H1 (cell line): Measurements from ENCODE around the gene RARB. TPM values are rescaled to one million over a fixed set of nuclear protein-coding genes. Genes with fewer than 3 reads are reported as not detected.

ENCODE experiments used
- CTCF ChIA-PET: fragments of 300-600 bp; sonication (Branson Sonifier 250); formaldehyde crosslinking; loops from one replicate; lab custom pipeline; 2021; ENCODE audit not compliant: partially characterized antibody; lab: Charles Lee
- POLR2A ChIA-PET: fragments of 300-600 bp; sonication (Branson Sonifier 250); formaldehyde crosslinking; loops from one replicate; lab custom pipeline; 2021; ENCODE audit warnings: inconsistent platforms; ENCODE audit not compliant: partially characterized antibody; lab: Charles Lee
- DNase-seq, 2 experiments: peaks; one replicate each; pipeline versions ENCODE4 v3.0.0 to v3.0.0-alpha.2; 2010 to 2022; ENCODE audit warnings: low spot score in 2 of 2, low read depth in 1 of 2, mixed read lengths in 1 of 2
- FAIRE-seq: peaks from 2 replicates; lab custom pipeline; 2011; peaks lifted over from hg19 to GRCh38; lab: Jason Lieb, UNC
- H2AFZ ChIP-seq: 2 replicates; pipeline ENCODE4 v1.8.1; 2012; ENCODE audit warnings: low read length, inconsistent platforms
- H2AK5ac ChIP-seq: 2 replicates; pipeline ENCODE4 v1.6.1; 2013; ENCODE audit warnings: low read depth, low read length
- H2BK120ac ChIP-seq: replicated peaks from 2 replicates; pipeline ENCODE3; 2013; ENCODE audit warnings: low read depth, low read length, inconsistent platforms
- H2BK12ac ChIP-seq: 2 replicates; pipeline ENCODE4 v1.6.1; 2013; ENCODE audit warnings: low read depth, low read length
- H2BK15ac ChIP-seq: 2 replicates; pipeline ENCODE4 v1.6.1; 2013; ENCODE audit warnings: low read length
- H2BK20ac ChIP-seq: 2 replicates; pipeline ENCODE4 v1.6.1; 2013; ENCODE audit warnings: low read length
- H2BK5ac ChIP-seq: 2 replicates; pipeline ENCODE4 v1.6.1; 2013; ENCODE audit warnings: low read depth, low read length
- H3K14ac ChIP-seq: 2 replicates; pipeline ENCODE4 v1.6.1; 2013; ENCODE audit warnings: inconsistent platforms; ENCODE audit not compliant: insufficient read length
- H3K18ac ChIP-seq: 2 replicates; pipeline ENCODE4 v1.6.1; 2013; ENCODE audit warnings: low read length; ENCODE audit errors: extremely low read depth
- H3K23ac ChIP-seq: 2 replicates; pipeline ENCODE4 v1.6.1; 2013; ENCODE audit warnings: inconsistent platforms; ENCODE audit not compliant: insufficient read length
- H3K23me2 ChIP-seq: 2 replicates; pipeline ENCODE4 v1.6.1; 2013; ENCODE audit warnings: low read depth, low read length
- H3K27ac ChIP-seq: 2 replicates; pipeline ENCODE4 v1.6.1; 2011; ENCODE audit warnings: low read depth, low read length, inconsistent platforms
- H3K27me3 ChIP-seq, 4 experiments: replicated peaks in 1 of 4; 1 replicate in 1 of 4; 2 replicates in 3 of 4; pipeline versions ENCODE4 v1.6.1 to v1.8.1; 2011 to 2013; ENCODE audit warnings: low read length in 3 of 4, mild to moderate bottlenecking in 3 of 4, inconsistent platforms in 2 of 4, mixed read lengths in 2 of 4, moderate library complexity in 1 of 4; ENCODE audit not compliant: control insufficient read depth in 3 of 4, insufficient read depth in 3 of 4; ENCODE audit errors: extremely low read depth in 1 of 4
- H3K36me3 ChIP-seq, 4 experiments: 2 replicates each; pipeline versions ENCODE4 v1.6.1 to v1.8.1; 2011 to 2013; ENCODE audit warnings: mild to moderate bottlenecking in 4 of 4, low read length in 3 of 4, moderate library complexity in 2 of 4, control low read depth in 1 of 4, inconsistent platforms in 1 of 4; ENCODE audit not compliant: insufficient read depth in 4 of 4, control insufficient read depth in 2 of 4
- H3K4ac ChIP-seq: replicated peaks from 2 replicates; pipeline ENCODE3; 2013; ENCODE audit warnings: low read length, low read depth, mixed read lengths, inconsistent platforms; ENCODE audit not compliant: insufficient read length
- H3K4me1 ChIP-seq, 4 experiments: replicated peaks in 1 of 4; 1 replicate in 1 of 4; 2 replicates in 3 of 4; pipeline versions ENCODE4 v1.6.1 to v1.8.1; 2011 to 2013; ENCODE audit warnings: low read length in 3 of 4, inconsistent platforms in 2 of 4, mixed read lengths in 1 of 4; ENCODE audit not compliant: insufficient read depth in 4 of 4, control insufficient read depth in 3 of 4
- H3K4me2 ChIP-seq, 2 experiments: 2 replicates each; pipeline versions ENCODE4 v1.6.1 to v1.8.1; 2011 to 2013; ENCODE audit warnings: low read depth in 2 of 2, low read length in 2 of 2, control low read depth in 1 of 2, inconsistent platforms in 1 of 2, mild to moderate bottlenecking in 1 of 2; ENCODE audit not compliant: insufficient read depth in 1 of 2
- H3K4me3 ChIP-seq, 4 experiments: fragments of 200-600, 300-600 bp in 1 of 4; sonication (generic), shearing (Covaris generic), sonication (Bioruptor Twin) in 1 of 4; 2 replicates each; pipeline versions ENCODE4 v1.5.1 to v1.8.1; 2011 to 2016; ENCODE audit warnings: low read length in 4 of 4, low read depth in 3 of 4, control low read depth in 2 of 4, inconsistent platforms in 2 of 4, mild to moderate bottlenecking in 2 of 4, mixed read lengths in 1 of 4, moderate library complexity in 1 of 4; ENCODE audit not compliant: insufficient read depth in 2 of 4; ENCODE audit errors: extremely low read depth in 1 of 4
- H3K56ac ChIP-seq: replicated peaks from 2 replicates; pipeline ENCODE3; 2013; ENCODE audit warnings: low read depth, mild to moderate bottlenecking, mixed read lengths, low read length, inconsistent platforms; ENCODE audit not compliant: insufficient read length
- H3K79me1 ChIP-seq: 2 replicates; pipeline ENCODE4 v1.6.1; 2013; ENCODE audit warnings: low read depth, low read length, control low read depth
- H3K79me2 ChIP-seq, 2 experiments: 2 replicates each; pipeline versions ENCODE4 v1.6.1 to v1.8.1; 2012 to 2013; ENCODE audit warnings: low read length in 2 of 2, mild to moderate bottlenecking in 2 of 2, inconsistent platforms in 1 of 2; ENCODE audit not compliant: insufficient read depth in 2 of 2, control insufficient read depth in 1 of 2
- H3K9ac ChIP-seq, 4 experiments: replicated peaks in 1 of 4; 1 replicate in 1 of 4; 2 replicates in 3 of 4; pipeline versions ENCODE4 v1.6.1 to v1.8.1; 2011 to 2013; ENCODE audit warnings: low read depth in 3 of 4, low read length in 3 of 4, control low read depth in 2 of 4, mild to moderate bottlenecking in 2 of 4, moderate library complexity in 2 of 4, inconsistent platforms in 1 of 4; ENCODE audit errors: extremely low read depth in 1 of 4
- H3K9me3 ChIP-seq, 2 experiments: 2 replicates each; pipeline versions ENCODE4 v1.6.1 to v1.8.1; 2012 to 2013; ENCODE audit warnings: mild to moderate bottlenecking in 2 of 2, moderate library complexity in 2 of 2, control low read depth in 1 of 2, inconsistent platforms in 1 of 2, low read depth in 1 of 2, low read length in 1 of 2, mixed read lengths in 1 of 2; ENCODE audit not compliant: insufficient read depth in 2 of 2
- H4K20me1 ChIP-seq, 2 experiments: replicated peaks in 1 of 2; 2 replicates each; pipeline versions ENCODE3 to v1.8.1; 2011 to 2013; ENCODE audit warnings: inconsistent platforms in 2 of 2, low read length in 2 of 2, mild to moderate bottlenecking in 1 of 2; ENCODE audit not compliant: insufficient read depth in 2 of 2, control insufficient read depth in 1 of 2
- H4K5ac ChIP-seq: 2 replicates; pipeline ENCODE4 v1.6.1; 2013; ENCODE audit warnings: low read length, low read depth, mixed read lengths, inconsistent platforms; ENCODE audit not compliant: insufficient read length
- H4K8ac ChIP-seq: 2 replicates; pipeline ENCODE4 v1.8.0; 2013; ENCODE audit warnings: mild to moderate bottlenecking, moderate library complexity, low read length, inconsistent platforms; ENCODE audit not compliant: insufficient read depth; ENCODE audit errors: extremely low read depth
- H4K91ac ChIP-seq: replicated peaks from 2 replicates; pipeline ENCODE3; 2013; ENCODE audit warnings: low read length, mixed read lengths, inconsistent platforms; ENCODE audit not compliant: insufficient read length
- ASH2L ChIP-seq: fragments of 200-600, 300-600 bp; sonication (generic); IDR thresholded peaks from one replicate; pipeline ENCODE4 v1.7.1; 2017; ENCODE audit warnings: low read length
- CTBP2 ChIP-seq: IDR thresholded peaks from 2 replicates; pipeline ENCODE4 v1.7.0; 2011; ENCODE audit warnings: borderline replicate concordance, mild to moderate bottlenecking, moderate library complexity, mixed read lengths, low read length; ENCODE audit not compliant: insufficient read depth, insufficient read length
- KDM4A ChIP-seq: IDR thresholded peaks from one replicate; pipeline ENCODE4 v1.7.1; 2012; ENCODE audit warnings: low read depth, mild to moderate bottlenecking, moderate library complexity, low read length, inconsistent platforms; ENCODE audit not compliant: severe bottlenecking
- POLR2AphosphoS5 ChIP-seq: IDR thresholded peaks from 2 replicates; pipeline ENCODE4 v1.6.1; 2011; ENCODE audit warnings: low read depth, low read length
- RBBP5 ChIP-seq: IDR thresholded peaks from 2 replicates; pipeline ENCODE4 v1.7.1; 2012; ENCODE audit warnings: low read depth, mild to moderate bottlenecking, inconsistent platforms, low read length, moderate library complexity, borderline replicate concordance
- SAP30 ChIP-seq: fragments of 300-600 bp; sonication (generic); IDR thresholded peaks from 2 replicates; pipeline ENCODE4 v1.7.1; 2012; ENCODE audit warnings: low read length, moderate library complexity, mild to moderate bottlenecking, inconsistent platforms; ENCODE audit not compliant: insufficient read depth, insufficient replicate concordance
- SUZ12 ChIP-seq: fragments of 200-600 bp; sonication (generic); IDR thresholded peaks from 2 replicates; pipeline ENCODE4 v1.6.1; 2012; ENCODE audit warnings: mild to moderate bottlenecking, inconsistent platforms, low read length, moderate library complexity, mixed read lengths
- TAF7 ChIP-seq: optimal IDR thresholded peaks from 2 replicates; pipeline ENCODE3; 2011; ENCODE audit warnings: low read depth, mild to moderate bottlenecking, inconsistent platforms, low read length, moderate library complexity, borderline replicate concordance
- WGBS, 2 experiments: shearing (Covaris generic) in 1 of 2; methylation state at CpG; one replicate each; pipeline versions ENCODE4 v1.1.6 to v1.1.7; 2013 to 2015; ENCODE audit warnings: low lambda C conversion rate in 2 of 2, mixed read lengths in 2 of 2, inconsistent platforms in 1 of 2, low coverage in 1 of 2, missing lambda C conversion rate in 1 of 2; ENCODE audit not compliant: insufficient replicate concordance in 2 of 2, insufficient coverage in 1 of 2, insufficient read length in 1 of 2; ENCODE audit errors: extremely low coverage in 1 of 2, missing lambda C conversion rate in 1 of 2; 5-methylcytosine and 5-hydroxymethylcytosine counted together
- polyA plus RNA-seq, 7 experiments: library from polyadenylated mRNA; depleted of rRNA in 3 of 7; stranded (reverse) in 5 of 7; unstranded in 2 of 7; fragments of >200 nt in 5 of 7; fragments of 200-250 nt in 2 of 7; gene quantifications; 1 replicate in 5 of 7; 2 replicates in 1 of 7; 4 replicates in 1 of 7; pipeline versions ENCODE4 v1.2.1 to v1.2.3, GENCODE V29; 2011 to 2013; ENCODE audit warnings: missing spikeins in 2 of 7, mixed read lengths in 2 of 7
- total RNA-seq: library from RNA; stranded (reverse); fragmentation: NEBNext Ultra II Directional; extraction: Animal tissue kit (Norgen Biotek cat#: 25700); gene quantifications from 2 replicates; pipeline ENCODE4 v1.2.1, GENCODE V29; 2021
- TF ChIP-seq, protein P1 (sequence below): IDR thresholded peaks from 2 replicates; pipeline ENCODE4 v1.6.1; 2011; ENCODE audit warnings: low read length, improper control_type of control experiment
- TF ChIP-seq, protein P2 (sequence below), 3 experiments: IDR thresholded peaks; 1 replicate in 2 of 3; 2 replicates in 1 of 3; pipeline versions ENCODE4 v1.5.1 to v1.6.1; 2011; ENCODE audit warnings: low read length in 3 of 3, mild to moderate bottlenecking in 3 of 3, inconsistent platforms in 2 of 3, low read depth in 1 of 3, moderate library complexity in 1 of 3; ENCODE audit not compliant: insufficient read depth in 1 of 3; ENCODE audit errors: control extremely low read depth in 1 of 3

Gene RARB
- total and polyA plus RNA-seq, 2 of the 8 experiments (the other 6 are each of a cell fraction or from before 2014, with no cell fraction given): 0.15 to 0.22 TPM

DNA sequence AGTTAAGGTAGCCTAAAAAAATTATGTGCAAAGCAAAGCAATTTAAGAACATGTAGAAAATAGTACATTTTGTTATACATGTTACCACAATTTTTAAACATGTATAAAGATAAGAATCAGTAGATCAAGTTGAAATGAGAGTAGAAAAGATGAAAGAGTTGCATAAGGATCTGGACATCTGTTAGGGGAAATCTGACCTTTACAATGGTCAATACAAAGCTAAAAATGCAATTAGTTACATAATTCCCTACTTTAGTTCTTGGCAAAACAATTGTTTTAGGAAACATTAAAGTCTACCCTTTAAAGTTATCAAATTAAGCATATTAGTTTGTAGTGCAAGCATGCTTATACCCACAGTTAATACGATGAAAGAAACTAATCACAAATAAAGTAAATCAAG, 203.9 kb downstream of the RARB start:
- Histone ChIP-seq H3K56ac (no peak overlapping the region), H3K23ac (no peak overlapping the region), H3K27ac (no peak overlapping the region), H3K9ac (no peak overlapping the region), H4K20me1 (no peaks in the 10 kb centered on the region), H3K4ac (no peak overlapping the region), H2AFZ (no peak overlapping the region), H3K18ac (no peak overlapping the region), H4K91ac (no peak overlapping the region), H3K14ac (no peak overlapping the region), H2BK12ac (no peak overlapping the region), H4K8ac (no peak overlapping the region), H3K23me2 (no peaks in the 10 kb centered on the region), H3K4me3 (no peak overlapping the region), H3K36me3 (peaks cover 2 to 80% (median 22%) of the 10 kb centered on the region in 4 experiments; a peak in 7 of 8 replicates), H3K4me2 (no peak overlapping the region), H3K4me1 (no peaks in the 10 kb centered on the region; a peak in 2 of 7 replicates), H3K79me2 (no peaks in the 10 kb centered on the region), H2AK5ac (no peak overlapping the region), H3K27me3 (no peaks in the 10 kb centered on the region), H2BK5ac (no peak overlapping the region), H3K9me3 (no peaks in the 10 kb centered on the region), H2BK120ac (no peak overlapping the region), H2BK20ac (no peak overlapping the region), H3K79me1 (no peaks in the 10 kb centered on the region), H2BK15ac (no peak overlapping the region), H4K5ac (no peak overlapping the region)
- WGBS, 2 experiments: 100% methylated on average over 1 of the region's 1 CpG; no CpG with 5 or more reads in 1 of the 2 experiments
- CTCF ChIA-PET: no interaction called here
- DNase-seq (no peak), FAIRE-seq (no peak)
- POLR2A ChIA-PET: no interaction called here
- no peak for TF ChIP-seq RBBP5
- TF ChIP-seq CTBP2: no peak
- no peak for TF ChIP-seq POLR2AphosphoS5
- TF ChIP-seq KDM4A: no peak
- TF ChIP-seq, protein P1, sequence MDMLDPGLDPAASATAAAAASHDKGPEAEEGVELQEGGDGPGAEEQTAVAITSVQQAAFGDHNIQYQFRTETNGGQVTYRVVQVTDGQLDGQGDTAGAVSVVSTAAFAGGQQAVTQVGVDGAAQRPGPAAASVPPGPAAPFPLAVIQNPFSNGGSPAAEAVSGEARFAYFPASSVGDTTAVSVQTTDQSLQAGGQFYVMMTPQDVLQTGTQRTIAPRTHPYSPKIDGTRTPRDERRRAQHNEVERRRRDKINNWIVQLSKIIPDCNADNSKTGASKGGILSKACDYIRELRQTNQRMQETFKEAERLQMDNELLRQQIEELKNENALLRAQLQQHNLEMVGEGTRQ: no peak
- TF ChIP-seq SAP30: no peak
- TF ChIP-seq, protein P2, sequence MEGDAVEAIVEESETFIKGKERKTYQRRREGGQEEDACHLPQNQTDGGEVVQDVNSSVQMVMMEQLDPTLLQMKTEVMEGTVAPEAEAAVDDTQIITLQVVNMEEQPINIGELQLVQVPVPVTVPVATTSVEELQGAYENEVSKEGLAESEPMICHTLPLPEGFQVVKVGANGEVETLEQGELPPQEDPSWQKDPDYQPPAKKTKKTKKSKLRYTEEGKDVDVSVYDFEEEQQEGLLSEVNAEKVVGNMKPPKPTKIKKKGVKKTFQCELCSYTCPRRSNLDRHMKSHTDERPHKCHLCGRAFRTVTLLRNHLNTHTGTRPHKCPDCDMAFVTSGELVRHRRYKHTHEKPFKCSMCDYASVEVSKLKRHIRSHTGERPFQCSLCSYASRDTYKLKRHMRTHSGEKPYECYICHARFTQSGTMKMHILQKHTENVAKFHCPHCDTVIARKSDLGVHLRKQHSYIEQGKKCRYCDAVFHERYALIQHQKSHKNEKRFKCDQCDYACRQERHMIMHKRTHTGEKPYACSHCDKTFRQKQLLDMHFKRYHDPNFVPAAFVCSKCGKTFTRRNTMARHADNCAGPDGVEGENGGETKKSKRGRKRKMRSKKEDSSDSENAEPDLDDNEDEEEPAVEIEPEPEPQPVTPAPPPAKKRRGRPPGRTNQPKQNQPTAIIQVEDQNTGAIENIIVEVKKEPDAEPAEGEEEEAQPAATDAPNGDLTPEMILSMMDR (IDR thresholded peaks at IDR 0.05; ENCODE audit: control extremely low read depth in 1 of 3, insufficient read depth in 1 of 3, low read depth in 1 of 3, low read length in 3 of 3): no peak
- TF ChIP-seq ASH2L: no peak
- no peak for TF ChIP-seq TAF7
- TF ChIP-seq SUZ12: no peak
